Activated T-helper 1 cell treated with anti-CD3 and anti-CD28 coated beads, Interleukin-12 subunit alpha, Interleukin-12 subunit beta, Interleukin-2, Interleukin-4 antibody, amounts not matched to agents 30 ng/mL and 10 ng/mL and 1 ng/mL, durations not matched to agents 14 hours and 24 hours and 36 hours (primary cell): Measurements from ENCODE around the gene STK31. TPM values are rescaled to one million over a fixed set of nuclear protein-coding genes. Genes with fewer than 3 reads are reported as not detected.
"Not testable (repeated sequence)": the region's sequence is repeated elsewhere in the genome, so short reads cannot be mapped to it uniquely, and the experiment has no call there.

Experiments used
- DNase-seq: peaks from one replicate; pipeline ENCODE4 v3.0.0; 2021; ENCODE audit warnings: low spot score
- H3K27ac Mint-ChIP-seq: one replicate; pipeline ENCODE4 v1.8.0; 2021; ENCODE audit warnings: mild to moderate bottlenecking, mixed read lengths
- H3K27me3 Mint-ChIP-seq: one replicate; pipeline ENCODE4 v1.8.0; 2022; ENCODE audit warnings: mild to moderate bottlenecking, moderate library complexity, mixed read lengths; ENCODE audit not compliant: insufficient read depth
- H3K36me3 Mint-ChIP-seq: one replicate; pipeline ENCODE4 v1.8.0; 2021; ENCODE audit warnings: low read depth, mixed read lengths
- H3K4me1 Mint-ChIP-seq: one replicate; pipeline ENCODE4 v1.8.0; 2021; ENCODE audit warnings: low read depth, mixed read lengths
- H3K4me3 Mint-ChIP-seq: one replicate; pipeline ENCODE4 v1.8.0; 2021; ENCODE audit warnings: mild to moderate bottlenecking, moderate library complexity, mixed read lengths
- H3K9me3 Mint-ChIP-seq: one replicate; pipeline ENCODE4 v1.8.0; 2021; ENCODE audit warnings: mixed read lengths
- intact Hi-C: fragments of 100-400 bp; cut with micrococcal nuclease; formaldehyde crosslinking; loops from one replicate; pipeline ENCODE4 v1.15.1; 2024
- total RNA-seq: library from RNA; stranded (reverse); gene quantifications from 2 replicates; pipeline ENCODE4 v1.2.3, GENCODE V29; 2022

The STK31 gene
- 0.27 TPM in 1 of 2 replicates, not detected in the other for total RNA-seq

- Mint-ChIP-seq H3K36me3 (peaks cover 5% of the 10 kb centered on the region), H3K27me3 (peaks cover 3% of the 10 kb centered on the region), H3K27ac (no peak within 1 kb of the TSS), H3K9me3 (peaks cover 16% of the 10 kb centered on the region), H3K4me3 (no peak within 1 kb of the TSS), H3K4me1 (no peaks in the 10 kb centered on the region)
- no peak for DNase-seq
- intact Hi-C loops: no loop called here
These were observed at the start of gene STK31 for GRCh38 chr7:23710000-23710399. STK31 (plus strand) TSS chr7:23710219; CDS start chr7:23710286, 67 bp downstream.

GRCh38 chr7:23661385-23661784 lies 48.6 kb upstream of the STK31 start:
- no peaks in the 10 kb centered on the region for H3K27me3 Mint-ChIP-seq
- no peaks in the 10 kb centered on the region for H3K36me3 Mint-ChIP-seq
- DNase-seq: no peak
- intact Hi-C loops: no loop called here
- peaks cover 7% of the 10 kb centered on the region for H3K9me3 Mint-ChIP-seq
- no peaks in the 10 kb centered on the region for H3K4me1 Mint-ChIP-seq
- H3K27ac Mint-ChIP-seq: no peak overlapping the region
- no peak overlapping the region for H3K4me3 Mint-ChIP-seq

DNA sequence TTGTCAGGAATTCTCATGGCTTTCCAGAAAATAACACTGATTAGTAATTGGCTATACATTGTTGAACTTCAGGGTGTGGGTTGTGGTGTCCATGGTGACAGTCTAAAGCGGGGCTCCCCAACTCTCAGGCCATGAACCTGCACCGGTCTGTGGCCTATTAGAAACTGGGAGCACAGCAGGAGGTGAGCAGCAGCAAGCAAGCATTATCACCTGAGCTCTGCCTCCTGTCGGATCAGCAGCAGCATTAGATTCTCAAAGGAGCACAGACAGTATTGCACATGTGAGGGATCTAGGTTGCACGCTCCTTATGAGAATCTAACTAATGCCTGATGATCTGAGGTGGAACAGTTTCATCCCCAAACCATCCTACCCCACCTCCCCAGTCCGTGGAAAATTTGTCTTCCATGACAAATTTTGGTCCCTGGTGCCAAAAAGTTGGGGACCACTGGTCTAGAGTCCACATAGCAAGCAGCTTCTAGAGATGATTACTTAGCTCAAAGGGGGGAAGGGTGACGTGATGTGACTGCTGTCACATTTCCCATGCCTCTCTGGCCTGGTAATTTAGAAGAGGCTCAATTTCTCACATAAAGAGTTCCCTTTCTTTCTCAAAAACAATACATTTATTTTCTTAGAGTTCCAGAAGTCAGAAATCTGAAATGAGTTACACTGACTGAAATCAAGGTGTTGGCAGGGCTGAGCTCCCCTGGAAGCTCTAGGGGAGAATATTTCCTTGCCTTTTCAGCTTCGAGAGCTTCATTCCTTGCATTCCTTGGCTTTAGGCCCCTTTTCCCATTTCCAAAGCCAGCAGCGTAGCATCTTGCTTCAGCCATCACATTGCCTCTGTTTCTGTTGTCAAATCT lies 47.7 kb upstream of the STK31 start:
- no peaks in the 10 kb centered on the region for H3K36me3 Mint-ChIP-seq
- H3K4me1 Mint-ChIP-seq: no peaks in the 10 kb centered on the region
- no peak overlapping the region for H3K27ac Mint-ChIP-seq
- intact Hi-C loops: no loop called here
- no peak for DNase-seq
- H3K27me3 Mint-ChIP-seq: no peaks in the 10 kb centered on the region
- H3K9me3 Mint-ChIP-seq: peaks cover 7% of the 10 kb centered on the region
- H3K4me3 Mint-ChIP-seq: no peak overlapping the region

DNA sequence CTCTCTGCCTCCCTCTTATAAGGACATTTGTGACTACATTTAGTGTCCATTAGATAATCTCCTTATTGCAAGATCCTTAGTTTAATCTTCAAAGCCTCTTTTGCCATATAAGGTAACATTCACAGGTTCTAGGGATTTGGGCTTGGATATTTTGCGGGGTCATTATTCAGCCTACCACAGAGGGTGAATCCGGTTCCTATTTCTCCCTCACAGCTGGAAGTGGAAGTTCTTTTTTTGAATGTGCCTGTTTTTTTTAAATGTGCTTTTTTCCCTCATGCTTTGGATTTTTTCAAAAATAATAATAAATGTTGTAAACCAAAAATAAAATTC lies 47.1 kb upstream of the STK31 start:
- Mint-ChIP-seq H3K4me1 (no peaks in the 10 kb centered on the region), H3K4me3 (no peak overlapping the region), H3K27me3 (no peaks in the 10 kb centered on the region), H3K27ac (no peak overlapping the region), H3K9me3 (peaks cover 7% of the 10 kb centered on the region), H3K36me3 (no peaks in the 10 kb centered on the region)
- DNase-seq: no peak
- intact Hi-C loops: no loop called here

- DNase-seq: no peak
- Mint-ChIP-seq H3K36me3 (no peaks in the 10 kb centered on the region), H3K27me3 (no peaks in the 10 kb centered on the region), H3K9me3 (no peaks in the 10 kb centered on the region), H3K27ac (no peak overlapping the region), H3K4me1 (no peaks in the 10 kb centered on the region), H3K4me3 (no peak overlapping the region)
- intact Hi-C loops: no loop called here
These were observed 45.9 kb upstream of the STK31 start for GRCh38 chr7:23664122-23664521.

DNA sequence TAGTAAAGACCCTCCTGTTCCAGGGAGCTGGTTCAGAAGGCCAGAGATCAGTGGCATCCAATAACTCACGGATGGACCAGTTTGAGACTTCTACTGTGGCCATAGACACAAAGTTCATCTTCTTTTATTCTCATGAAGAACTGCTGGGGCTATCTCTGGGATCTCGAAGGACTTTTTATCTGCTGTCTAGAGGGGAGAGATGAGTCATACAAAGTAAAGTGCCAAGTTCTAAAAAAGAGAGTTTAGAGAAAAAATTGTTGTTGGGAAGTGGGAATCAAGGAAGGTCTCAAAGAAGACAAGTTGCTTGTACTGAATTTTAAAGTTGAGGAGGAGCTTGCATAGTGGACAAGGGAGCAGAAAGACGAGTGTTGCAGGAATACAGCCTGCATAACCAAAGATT lies 38.0 kb upstream of the STK31 start:
- DNase-seq: no peak
- H3K4me3 Mint-ChIP-seq: no peak overlapping the region
- no peaks in the 10 kb centered on the region for H3K36me3 Mint-ChIP-seq
- H3K27me3 Mint-ChIP-seq: peaks cover 29% of the 10 kb centered on the region
- no peaks in the 10 kb centered on the region for H3K4me1 Mint-ChIP-seq
- no peak overlapping the region for H3K27ac Mint-ChIP-seq
- intact Hi-C loops: no loop called here
- no peaks in the 10 kb centered on the region for H3K9me3 Mint-ChIP-seq

DNA sequence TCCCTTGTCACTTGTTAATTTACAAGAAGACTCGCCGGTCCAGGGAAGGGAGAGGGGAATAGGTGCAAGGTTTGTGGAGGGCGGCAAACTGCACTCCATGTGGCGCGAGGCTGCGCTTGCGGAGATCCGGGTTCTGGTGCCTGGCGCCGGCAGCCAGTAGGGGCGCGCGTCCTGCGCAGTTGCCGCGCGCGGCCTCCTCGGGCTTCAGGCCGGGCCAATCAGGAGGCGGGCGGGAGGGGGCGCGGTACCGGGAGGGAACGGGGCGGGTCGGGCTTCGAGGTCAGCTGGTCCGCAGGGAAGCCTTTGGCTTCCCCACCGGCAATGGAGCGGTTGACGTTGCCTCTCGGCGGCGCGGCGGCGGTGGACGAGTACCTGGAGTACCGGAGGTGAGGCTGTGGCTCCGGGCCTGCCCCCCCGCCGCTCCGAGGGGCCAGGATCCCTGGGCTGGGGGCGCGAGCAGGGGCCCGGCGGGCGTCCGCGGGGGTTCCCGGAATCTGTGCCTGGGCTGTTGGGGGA lies 30.1 kb upstream of the STK31 start, which contains the start of gene FAM221A:
Gene FAM221A (plus strand): TSS at position 302 of the 516 bp plus-strand sequence. CDS start 20 bp downstream, at position 322.
- peaks cover 2% of the 10 kb centered on the region for H3K36me3 Mint-ChIP-seq
- intact Hi-C loops: loop anchor here (1.0 to 5.0 kb wide), 3 partner anchors 85 to 498 kb away; partner anchors contain the start of gene NUP42
- peaks cover 18% of the 10 kb centered on the region for H3K27me3 Mint-ChIP-seq
- H3K4me3 Mint-ChIP-seq: peak within 1 kb of the TSS; percentile 88
- peak; percentile 70 for DNase-seq
- no peaks in the 10 kb centered on the region for H3K9me3 Mint-ChIP-seq
- peaks cover 12% of the 10 kb centered on the region for H3K4me1 Mint-ChIP-seq
- H3K27ac Mint-ChIP-seq: peak within 1 kb of the TSS; percentile 72

DNA sequence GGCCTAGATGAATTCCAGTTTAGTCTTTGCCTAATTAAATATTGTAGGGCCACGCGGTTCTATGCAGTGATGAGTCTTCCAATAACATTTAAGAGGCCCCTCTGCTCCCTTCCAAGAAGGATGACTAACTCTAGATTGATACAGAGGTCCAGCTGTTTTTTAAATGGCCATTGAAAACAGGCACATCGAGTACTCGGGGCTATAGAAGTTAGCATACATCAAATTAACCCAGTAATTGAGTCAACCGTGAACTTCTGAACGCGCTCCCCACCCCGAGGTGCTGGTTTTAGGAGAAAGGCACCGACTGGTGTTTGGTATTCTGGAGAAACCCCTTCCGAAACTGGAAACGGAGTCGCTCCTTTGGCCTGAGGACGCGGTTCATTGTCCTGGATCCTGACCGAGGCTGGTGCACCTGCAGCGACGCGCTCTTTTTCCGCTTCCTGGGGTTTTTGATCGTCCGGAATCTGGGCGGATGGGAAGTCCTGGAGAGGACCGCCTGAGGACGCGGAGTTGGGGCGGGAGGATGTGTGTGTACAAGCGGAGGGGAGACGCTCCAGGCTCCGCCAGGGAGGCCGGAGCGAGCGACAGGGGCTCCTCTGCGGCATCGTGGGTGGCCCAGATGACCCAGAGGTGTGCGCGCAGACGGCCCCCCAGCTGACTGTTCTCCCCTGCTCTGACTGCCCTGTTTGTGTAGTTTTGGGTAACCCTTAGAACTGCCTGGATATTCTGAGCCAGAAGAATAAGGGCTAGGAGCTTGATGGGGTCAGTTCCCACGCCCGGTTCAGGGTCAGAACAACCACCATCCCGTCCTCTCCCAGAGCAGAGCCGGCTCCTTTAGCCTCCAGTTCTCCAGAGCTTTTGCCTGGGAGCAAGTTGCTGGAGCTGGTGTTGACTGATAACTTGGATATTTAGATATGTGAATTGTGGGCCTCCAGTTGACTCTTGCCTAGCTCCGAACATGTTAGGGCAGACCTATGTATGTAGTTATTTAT lies 29.3 kb upstream of the STK31 start:
- peak overlapping the region; percentile 34 for H3K27ac Mint-ChIP-seq
- DNase-seq: peak; percentile 11

GRCh38 chr7:23684041-23684440 lies 26.0 kb upstream of the STK31 start:
- not testable (repeated sequence) for H3K9me3 Mint-ChIP-seq, H3K4me3 Mint-ChIP-seq, H3K27me3 Mint-ChIP-seq, H3K27ac Mint-ChIP-seq, DNase-seq, H3K36me3 Mint-ChIP-seq
- H3K4me1 Mint-ChIP-seq: peaks cover 12% of the 10 kb centered on the region
- intact Hi-C loops: loop anchor here (5.0 kb wide), 1 partner anchor 502 kb away; the partner anchor contains the start of gene NUP42

More for the DNA sequence above, 29.3 kb upstream of the STK31 start:
- Mint-ChIP-seq H3K9me3 (no peaks in the 10 kb centered on the region), H3K36me3 (peaks cover 2% of the 10 kb centered on the region), H3K27me3 (peaks cover 11% of the 10 kb centered on the region), H3K4me1 (peaks cover 12% of the 10 kb centered on the region), H3K4me3 (peak overlapping the region; percentile 88)
- intact Hi-C loops: loop anchor here (1.0 to 5.0 kb wide), 3 partner anchors 85 to 498 kb away; partner anchors contain the start of gene NUP42

GRCh38 chr7:23685731-23686130 lies 24.3 kb upstream of the STK31 start:
- intact Hi-C loops: no loop called here
- H3K4me3 Mint-ChIP-seq: no peak overlapping the region

DNA sequence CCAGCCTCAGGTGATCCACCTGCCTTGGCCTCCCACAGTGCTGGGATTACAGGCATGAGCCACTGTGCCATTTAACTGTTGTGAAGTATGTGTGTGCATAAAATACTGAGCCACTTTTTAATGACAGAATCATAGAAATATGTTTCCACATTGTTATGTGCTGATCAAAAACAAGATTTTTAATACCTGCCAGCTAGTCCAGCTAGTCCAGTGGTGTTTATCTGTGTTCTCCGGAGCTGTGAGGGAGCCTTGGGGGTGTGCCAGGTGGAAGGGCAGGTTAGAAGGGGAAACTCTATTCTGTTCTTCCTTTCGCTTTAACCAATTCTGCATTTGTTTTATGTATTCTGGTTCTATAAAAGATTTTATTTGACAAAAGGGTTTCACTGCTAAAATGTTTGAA lies 23.0 kb upstream of the STK31 start:
- intact Hi-C loops: no loop called here
- no peaks in the 10 kb centered on the region for H3K9me3 Mint-ChIP-seq
- no peaks in the 10 kb centered on the region for H3K4me1 Mint-ChIP-seq
- peaks cover 12% of the 10 kb centered on the region for H3K36me3 Mint-ChIP-seq
- no peak overlapping the region for H3K4me3 Mint-ChIP-seq
- no peak overlapping the region for H3K27ac Mint-ChIP-seq
- H3K27me3 Mint-ChIP-seq: no peaks in the 10 kb centered on the region
- no peak for DNase-seq

More at GRCh38 chr7:23685731-23686130, 24.3 kb upstream of the STK31 start:
- Mint-ChIP-seq H3K36me3 (peaks cover 10% of the 10 kb centered on the region), H3K27me3 (no peaks in the 10 kb centered on the region), H3K9me3 (no peaks in the 10 kb centered on the region), H3K4me1 (peaks cover 5% of the 10 kb centered on the region), H3K27ac (no peak overlapping the region)
- DNase-seq: no peak

DNA sequence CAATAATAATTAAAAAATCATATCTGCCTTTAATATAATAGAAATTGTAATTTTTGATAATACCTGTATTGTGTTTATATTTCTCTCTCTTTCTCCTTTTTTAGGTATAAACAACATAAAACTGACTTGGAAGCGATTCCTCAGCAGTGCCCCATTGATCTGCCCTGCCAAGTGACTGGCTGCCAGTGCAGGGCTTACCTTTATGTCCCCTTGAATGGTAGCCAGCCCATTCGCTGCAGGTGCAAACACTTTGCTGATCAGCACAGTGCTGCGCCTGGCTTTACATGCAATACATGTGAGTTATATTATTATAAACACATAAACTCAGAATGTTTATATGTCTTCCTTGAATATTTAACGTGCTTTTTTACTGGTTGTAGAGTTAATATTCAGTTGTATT lies 20.9 kb upstream of the STK31 start:
- H3K27me3 Mint-ChIP-seq: no peaks in the 10 kb centered on the region
- H3K4me1 Mint-ChIP-seq: no peaks in the 10 kb centered on the region
- H3K36me3 Mint-ChIP-seq: peaks cover 13% of the 10 kb centered on the region
- intact Hi-C loops: no loop called here
- no peak overlapping the region for H3K4me3 Mint-ChIP-seq
- H3K27ac Mint-ChIP-seq: no peak overlapping the region
- DNase-seq: no peak
- no peaks in the 10 kb centered on the region for H3K9me3 Mint-ChIP-seq
